AG08396 (cell line): Measurements from ENCODE around the gene TBC1D5.
"Not testable (repeated sequence)": the region's sequence is repeated elsewhere in the genome, so short reads cannot be mapped to it uniquely, and the experiment has no call there.

ENCODE experiments used
- DNase-seq: peaks from one replicate; pipeline ENCODE4 v3.0.0; 2012; ENCODE audit warnings: low spot score, mixed read lengths

The TBC1D5 gene

DNA sequence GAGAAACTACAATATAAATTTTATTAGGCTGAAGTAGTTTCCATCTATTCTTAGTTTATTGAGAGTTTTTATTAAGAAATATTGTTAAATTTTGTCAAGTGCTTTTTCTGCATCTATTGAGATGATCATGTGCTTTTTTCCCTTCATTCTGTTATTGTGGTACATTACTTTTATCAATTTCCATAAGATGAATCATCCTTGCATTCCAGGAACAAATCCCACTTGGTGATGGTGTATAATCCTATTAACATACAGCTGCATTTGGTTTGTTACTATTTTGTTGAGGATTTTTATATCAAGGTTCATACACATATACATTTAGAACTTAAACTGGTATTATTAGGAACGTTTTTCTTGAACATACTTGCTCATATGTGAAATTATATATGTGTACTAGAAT lies 199.8 kb downstream of the TBC1D5 start:
- no peak for DNase-seq

DNA sequence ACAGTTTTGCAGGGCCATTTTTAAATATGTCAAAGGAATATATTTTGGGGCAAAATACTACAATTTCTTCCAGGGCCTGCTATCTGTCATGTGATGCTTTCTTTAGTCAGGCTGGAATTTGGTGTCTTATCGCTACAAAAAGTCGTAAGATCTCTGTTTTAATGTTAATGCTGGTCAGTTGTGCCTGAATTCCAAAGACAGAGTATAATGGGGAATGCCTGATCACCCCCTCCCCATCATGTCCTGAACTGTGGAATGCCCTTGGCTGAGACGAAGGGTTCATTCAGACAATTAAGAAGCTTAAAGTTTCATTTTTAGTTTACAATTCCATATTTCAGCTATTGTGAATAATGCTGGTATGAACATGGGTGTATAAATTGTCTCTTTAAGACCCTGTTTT lies 203.0 kb downstream of the TBC1D5 start:
- DNase-seq, result no peak

DNA sequence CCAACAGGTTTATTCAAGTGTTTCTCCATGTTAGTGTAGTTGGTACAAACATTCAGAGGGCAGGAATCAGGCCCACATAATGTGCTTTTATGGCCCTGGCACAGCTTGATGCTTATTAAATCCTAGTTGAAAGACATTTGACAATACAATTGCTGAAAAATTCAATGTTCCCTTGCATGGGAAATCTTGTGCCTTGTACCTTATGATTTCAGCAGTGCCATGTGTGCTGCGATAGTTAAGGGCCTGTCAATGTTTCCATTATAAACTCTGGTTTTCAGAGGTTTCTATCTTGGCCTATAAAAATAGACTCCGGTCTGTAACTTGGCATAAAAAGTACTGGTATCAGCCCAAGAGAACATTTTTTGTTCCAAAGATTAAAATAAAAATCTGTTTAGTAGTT lies 207.2 kb downstream of the TBC1D5 start:
- DNase-seq, result no peak

DNA sequence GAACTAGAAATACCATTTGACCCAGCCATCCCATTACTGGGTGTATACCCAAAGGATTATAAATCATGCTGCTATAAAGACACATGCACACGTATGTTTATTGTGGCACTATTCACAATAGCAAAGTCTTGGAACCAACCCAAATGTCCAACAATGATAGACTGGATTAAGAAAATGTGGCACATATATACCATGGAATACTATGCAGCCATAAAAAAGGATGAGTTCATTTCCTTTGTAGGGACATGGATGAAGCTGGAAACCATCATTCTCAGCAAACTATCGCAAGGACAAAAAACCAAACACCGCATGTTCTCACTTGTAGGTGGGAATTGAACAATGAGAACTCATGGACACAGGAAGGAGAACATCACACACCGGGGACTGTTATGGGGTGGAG lies 210.0 kb downstream of the TBC1D5 start:
- not testable (repeated sequence) for DNase-seq

DNA sequence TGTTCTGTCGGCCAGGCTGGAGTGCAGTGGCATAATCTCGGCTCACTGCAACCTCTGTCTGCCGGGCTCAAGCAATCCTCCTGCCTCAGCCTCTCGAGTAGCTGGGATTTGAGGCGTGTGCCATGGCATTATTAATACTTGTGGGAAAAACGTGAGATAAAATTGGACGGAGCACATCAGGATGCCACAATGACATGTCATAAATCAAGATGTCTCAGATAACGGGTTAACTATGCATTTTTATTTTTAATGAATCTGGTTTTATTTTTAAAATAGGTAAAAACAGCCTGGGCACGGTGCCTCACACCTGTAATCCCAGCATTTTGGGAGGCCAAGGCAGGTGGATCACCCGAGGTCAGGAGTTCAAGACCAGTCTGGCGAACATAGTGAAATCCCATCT lies 212.8 kb downstream of the TBC1D5 start:
- no peak for DNase-seq

DNA sequence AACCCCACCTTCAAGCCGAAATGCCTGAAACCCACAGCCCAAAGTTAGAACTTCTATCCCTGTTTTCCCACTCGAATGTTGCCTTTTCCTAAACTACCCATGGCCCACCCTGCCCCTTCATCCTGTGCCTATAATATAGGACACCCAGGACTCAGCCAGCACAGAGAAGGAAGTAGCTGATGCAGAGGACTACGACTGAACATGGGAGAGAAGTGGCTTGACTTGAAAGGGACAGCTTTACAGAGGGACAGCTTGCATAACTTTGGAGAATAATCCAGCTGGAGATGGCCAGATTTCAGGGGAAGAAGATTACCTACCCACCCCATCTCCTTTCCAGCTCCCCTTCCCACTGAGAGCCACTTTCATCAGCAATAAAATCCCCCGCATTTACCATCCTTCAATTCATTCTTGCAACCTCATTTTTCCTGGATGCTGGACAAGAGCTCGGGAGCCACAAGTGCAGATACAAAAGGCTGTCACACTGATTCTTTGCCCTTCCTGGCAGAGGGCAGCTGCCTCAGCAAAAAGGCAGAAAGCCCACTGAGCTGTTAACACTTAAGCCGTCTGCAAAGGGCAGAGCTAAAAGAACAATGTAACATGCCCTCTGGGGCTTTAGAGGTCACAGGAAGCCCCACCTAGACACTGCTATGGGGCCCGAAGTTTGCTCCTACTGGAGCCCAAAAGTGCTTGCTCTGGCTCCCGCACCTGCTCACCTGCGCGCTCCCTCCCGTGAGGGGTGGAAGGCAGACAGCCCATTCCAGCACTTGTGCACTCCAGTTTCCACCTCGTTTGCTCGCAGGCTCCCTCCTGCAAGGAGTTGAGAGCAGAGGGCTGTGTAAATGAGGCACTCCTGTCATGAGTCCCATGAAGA lies 224.0 kb downstream of the TBC1D5 start:
- no peak for DNase-seq

DNA sequence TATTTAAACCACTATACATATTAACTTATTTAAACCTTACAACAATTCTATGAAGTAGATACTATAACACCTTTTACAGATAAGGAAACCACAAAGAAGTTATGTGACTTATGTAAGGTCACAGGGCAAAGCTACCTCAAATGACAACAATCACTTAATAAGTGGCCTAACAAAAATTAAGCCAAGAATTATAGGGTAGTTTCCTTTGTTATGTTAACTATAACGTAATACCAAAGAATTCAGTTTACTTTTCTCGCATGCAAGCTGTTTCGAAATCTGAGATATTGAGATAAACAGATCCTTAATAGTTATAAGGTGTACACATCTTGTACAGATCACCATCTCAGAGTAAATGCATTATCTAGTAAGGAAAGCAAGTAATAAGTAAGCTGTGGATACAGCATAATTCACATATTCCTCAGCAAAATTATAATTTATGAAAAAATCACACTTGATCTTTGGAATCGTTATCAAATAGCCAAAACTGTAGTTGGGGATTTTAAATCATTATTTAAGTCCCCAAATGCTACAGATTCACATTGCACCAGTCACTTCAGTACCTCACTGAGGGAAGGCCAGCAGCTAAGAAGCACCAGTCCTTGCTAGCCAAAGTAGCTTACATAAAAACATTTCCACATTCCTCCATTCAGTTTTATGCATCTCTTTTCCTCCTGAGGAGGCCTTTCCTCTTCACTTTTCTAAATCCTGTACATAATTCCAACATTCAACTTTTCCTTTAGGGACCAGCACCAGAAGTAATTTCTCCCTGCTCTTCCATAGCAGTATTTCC lies 226.8 kb downstream of the TBC1D5 start:
- DNase-seq, result no peak

DNA sequence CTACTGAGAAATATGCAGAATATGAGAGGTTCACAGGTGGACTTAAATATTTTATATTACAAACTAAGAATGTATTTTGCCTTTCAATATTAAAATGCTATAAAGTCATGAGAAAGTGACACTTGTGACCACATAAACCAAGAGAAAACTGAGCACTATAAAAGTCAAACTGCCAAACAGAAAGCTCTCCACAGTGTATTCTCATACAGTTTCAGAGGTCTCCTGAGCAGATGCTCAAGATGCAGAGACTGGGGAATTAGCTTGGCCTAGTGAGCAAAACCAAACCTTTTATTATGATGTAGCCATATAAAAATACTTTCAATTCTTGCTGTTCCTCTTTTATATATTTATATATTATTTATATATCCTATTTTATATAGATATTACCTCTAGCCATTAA lies 227.8 kb downstream of the TBC1D5 start:
- no peak for DNase-seq

DNA sequence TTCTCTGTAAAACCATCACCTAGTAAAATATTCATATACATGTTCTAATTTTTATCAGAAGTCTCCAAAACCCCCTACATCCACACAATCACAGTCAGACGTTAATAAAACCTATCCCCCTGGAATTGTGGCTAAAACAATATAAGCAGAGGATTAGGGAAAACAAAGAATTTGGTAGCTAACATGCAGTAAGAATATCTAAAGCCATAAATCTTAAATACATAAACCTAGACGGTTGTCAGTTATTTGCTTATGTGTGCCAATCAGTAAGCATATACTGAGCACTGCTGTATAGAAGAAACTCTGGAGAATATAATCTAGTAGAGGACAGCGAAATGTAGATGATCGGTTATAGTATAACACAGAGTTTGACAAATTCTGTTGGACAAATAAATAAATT lies 232.2 kb downstream of the TBC1D5 start:
- DNase-seq, result no peak

DNA sequence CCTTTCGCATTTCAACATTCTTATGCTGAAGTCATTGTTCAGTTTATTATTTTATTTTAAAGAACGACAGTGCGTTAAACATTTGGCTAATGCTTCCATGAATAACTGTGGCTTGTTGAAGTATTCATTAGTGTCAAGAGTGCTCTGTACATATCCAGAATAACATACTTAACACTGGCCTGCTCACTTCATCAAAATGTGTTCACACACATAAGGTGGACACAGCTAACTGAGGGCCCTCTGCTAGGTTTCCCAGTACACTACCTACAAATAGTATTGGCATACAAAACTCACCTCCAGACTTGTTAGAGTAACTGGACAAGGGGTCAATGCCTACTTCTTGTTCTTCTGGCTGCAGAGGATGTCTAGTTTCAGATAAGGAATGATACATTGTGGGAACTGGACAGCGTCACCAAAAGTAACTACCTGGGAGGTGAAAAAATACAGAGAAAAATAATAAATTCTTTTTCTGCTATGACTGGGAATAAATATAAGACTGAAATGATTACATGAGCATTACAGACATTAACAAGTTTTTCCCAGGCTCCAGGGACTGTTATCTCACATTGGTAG lies 234.2 kb downstream of the TBC1D5 start:
- no peak for DNase-seq

DNA sequence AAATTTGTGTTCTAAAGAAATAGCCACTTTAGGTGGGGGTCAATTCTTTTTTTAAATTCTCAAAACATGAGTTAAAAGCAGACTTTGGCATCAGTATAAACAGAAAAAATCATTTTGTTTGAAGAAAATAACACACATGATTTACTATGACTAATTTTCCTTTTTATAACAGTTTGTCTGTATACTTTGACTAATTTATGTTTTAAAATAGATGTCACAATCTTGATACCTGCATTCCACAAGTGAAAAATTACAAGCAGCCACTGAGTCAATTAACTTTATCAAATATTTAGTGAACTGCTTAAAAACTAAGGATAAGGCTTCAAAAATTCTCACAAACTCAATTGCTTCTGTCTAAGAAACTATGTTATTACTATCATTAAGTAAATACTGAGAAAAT lies 235.0 kb downstream of the TBC1D5 start:
- no peak for DNase-seq

DNA sequence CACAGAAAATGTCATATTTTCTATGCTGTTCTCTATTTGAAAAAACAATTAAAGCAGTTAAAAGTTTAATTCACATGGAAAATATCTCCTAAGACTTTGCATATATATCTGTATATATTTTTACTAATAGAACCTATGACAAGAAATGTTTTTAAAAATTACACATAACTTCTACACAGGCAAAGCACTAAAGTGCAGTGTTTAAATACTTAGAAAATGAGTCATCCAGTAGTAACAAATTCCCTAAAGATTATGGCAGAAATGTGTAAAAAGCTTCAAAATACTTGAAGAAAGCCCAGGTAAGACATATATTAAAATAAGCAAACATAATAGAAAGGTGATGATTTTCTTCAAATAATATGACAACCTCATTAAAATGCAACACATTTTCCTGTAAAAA lies 236.6 kb downstream of the TBC1D5 start:
- peak; percentile 5 for DNase-seq

DNA sequence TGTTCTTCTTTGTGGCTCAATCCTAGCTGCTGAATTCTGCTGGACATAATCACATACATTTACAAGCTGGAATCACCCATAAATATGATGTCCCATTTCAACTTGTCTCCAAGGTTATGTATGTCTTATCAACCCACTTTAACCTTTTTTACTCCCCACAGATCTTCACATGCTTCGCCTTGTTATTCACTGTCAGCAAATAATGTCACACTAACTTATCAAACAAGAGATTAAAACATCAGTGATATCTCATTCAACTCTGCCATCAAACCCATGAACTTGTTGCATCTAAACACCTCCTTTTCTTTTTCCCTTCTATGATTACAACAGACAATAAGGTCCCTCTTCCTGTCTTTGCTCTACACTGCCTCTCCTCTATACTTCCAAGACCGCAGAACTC lies 240.7 kb downstream of the TBC1D5 start:
- no peak for DNase-seq

DNA sequence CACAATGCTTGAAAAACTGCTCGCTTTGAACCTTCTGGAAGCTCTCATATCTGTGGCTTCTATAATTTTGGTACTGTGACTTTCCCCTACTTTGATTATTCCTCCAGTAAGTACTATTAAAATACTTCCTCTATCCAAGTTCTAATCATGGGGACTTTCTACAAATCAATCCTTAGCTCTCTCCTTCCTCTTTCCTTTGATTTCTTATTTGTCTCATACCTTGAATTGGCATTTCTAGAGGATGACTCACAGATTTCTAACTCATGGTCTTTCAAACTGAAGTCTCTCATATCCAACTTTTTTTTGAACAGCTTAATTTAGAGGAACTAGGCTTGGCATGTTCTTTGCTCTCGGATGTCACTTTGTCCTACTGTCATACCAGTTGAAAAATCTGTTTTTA lies 241.8 kb downstream of the TBC1D5 start:
- DNase-seq, result no peak

DNA sequence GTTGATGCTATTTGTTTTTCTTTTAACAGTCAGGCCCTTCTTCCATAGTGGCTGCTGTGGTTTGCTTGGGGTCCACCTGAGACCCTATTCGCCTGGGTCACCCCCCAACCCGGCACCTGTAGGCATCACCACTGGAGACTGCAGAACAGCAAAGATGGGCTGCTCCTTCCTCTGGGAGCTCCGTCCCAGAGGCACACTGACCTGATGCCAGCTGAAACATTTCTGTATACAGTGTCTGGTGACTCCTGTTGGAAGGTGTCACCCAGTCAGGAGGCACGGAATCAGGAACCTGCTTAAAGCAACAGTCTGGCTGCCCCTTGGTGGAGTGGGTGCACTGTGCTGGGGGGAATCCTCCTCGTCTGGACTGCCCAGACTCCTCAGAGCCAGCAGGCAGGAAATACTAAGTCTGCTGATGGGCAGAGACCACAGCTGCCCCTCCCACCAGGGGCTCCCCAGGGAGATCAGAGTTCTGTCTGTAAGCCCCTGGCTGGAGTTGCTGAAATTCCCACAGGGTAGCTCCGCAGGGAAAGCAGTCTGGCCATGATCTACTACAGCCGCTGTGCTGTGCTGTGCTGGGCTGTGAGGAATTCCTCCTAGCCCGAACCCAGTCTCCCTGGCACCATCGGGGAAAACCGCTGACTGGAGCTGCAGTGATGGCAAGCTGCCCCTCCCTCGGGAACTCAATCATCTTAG lies 248.2 kb downstream of the TBC1D5 start:
- DNase-seq, result no peak

DNA sequence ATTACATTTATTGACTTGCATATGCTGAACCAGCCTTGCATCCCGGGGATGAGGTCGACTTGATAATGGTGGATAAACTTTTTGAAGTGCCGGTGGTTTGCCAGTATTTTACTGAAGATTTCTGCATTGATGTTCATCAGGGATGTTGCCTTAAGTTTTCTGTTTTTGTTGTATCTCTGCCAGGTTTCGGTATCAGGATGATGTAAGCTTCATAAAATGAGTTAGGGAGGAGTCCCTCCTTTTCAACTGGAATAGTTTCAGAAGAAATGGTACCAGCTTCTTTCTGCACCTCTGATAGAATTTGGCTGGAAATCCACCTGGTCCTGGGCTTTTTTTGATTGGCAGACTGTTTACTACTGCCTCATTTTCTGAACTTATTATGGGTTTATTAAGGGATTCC lies 250.8 kb downstream of the TBC1D5 start:
- DNase-seq, result no peak

DNA sequence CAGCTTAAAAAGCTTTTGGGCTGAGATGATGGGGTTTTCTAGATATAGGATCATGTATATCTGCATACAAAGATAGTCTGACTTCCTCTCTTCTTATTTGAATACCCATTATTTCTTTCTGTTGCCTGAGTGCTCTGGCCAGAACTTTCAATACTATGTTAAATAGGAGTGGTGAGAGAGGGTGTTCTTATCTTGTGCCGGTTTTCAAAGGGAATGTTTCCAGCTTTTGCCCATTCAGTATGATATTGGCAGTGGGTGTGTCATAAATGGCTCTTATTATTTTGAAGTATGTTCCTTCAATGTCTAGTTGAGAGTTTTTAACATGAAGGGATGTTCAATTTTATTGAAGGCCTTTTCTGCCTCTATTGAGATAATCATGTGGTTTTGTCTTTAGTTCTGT lies 251.2 kb downstream of the TBC1D5 start:
- not testable (repeated sequence) for DNase-seq

DNA sequence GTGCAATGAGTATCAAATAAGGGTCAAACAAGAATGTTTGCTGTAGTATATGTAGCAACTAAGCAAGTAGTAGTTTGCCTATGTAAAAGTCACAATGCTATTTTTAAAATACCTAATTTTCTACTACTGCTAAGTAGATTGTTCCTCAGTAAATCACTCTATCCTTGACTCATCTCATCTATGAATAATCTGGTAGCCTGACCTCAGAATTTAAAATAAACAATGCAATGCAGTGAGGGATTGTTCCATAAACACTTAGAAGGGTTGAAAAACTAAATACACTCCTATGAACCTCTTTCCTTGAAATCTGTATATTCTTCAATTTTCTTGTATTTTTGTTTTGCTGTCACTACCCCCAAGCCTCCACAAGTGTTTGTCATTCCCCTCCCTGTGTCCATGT lies 253.3 kb downstream of the TBC1D5 start:
- peak; percentile 16 for DNase-seq

DNA sequence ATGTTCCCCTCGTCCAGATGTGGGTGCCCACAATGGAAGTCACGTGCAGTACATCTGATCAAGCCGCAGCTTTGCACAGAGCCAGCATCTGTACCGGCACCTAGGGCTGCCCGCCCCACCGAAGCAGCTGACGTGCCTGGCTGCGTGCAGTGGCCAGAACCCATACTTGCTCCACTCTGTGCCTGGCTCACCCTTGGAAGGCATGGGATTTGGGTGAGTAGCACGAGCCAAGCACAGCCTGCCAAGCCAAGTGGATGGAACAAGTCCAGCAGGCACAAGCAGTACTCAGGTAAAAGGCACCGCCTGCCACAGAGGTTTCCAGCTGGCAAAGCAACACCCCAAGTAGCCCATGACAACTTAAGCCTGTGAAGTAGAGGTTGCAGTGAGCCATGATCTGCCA lies 261.3 kb downstream of the TBC1D5 start:
- DNase-seq, result no peak

DNA sequence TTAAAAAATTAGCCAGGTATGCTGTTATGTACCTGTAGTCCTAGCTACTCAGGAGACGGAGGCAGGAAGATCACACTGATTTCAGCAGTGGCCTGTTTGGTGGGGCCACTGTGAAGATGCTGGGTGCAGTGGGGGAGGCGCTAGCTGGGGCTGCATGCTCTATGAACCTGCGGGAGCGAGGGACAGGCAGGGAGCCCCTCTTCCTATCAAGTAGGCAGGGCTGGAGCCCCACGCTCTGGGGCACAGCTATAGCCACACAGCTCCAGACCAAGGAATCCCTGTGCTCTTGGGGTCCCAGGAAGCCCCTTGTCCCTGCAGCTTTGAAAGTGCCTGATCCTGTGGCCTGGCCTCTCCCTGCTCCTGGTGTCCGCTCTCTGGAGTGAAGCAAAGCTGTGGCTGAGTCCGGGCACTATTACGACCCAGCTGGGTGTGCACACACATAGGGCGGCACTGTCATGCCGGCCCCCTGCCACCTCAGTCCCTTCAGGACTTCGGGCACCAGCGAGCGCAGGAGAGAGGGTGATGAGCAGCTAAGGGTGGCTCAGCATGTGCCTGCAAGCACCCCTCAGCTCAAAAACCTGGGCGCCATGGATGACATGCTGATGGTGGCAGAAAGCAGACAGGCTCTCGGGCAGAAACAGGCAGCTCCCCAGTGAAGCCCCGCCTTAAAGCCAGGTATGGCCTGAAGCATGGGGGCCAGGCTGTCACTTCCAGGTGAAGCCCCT lies 262.6 kb downstream of the TBC1D5 start:
- DNase-seq, result no peak

DNA sequence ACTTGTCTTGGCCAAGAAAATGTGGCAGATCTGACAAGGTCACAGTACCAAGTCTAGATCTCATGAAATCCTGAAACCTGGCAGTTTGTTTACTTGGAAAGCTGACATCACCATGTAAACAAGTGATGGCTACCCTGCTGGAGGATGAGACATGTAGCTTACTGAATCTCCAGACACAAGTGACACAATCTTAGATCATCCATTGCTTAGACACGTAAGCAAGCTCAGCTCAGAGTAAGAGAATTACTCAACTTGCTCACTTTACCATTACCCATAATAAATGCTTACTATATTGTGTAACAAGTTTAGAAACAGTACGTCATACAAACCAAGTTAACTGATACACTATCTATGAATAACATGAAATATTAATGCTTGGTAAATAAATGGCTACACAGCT lies 263.8 kb downstream of the TBC1D5 start:
- DNase-seq, result peak; percentile 29

DNA sequence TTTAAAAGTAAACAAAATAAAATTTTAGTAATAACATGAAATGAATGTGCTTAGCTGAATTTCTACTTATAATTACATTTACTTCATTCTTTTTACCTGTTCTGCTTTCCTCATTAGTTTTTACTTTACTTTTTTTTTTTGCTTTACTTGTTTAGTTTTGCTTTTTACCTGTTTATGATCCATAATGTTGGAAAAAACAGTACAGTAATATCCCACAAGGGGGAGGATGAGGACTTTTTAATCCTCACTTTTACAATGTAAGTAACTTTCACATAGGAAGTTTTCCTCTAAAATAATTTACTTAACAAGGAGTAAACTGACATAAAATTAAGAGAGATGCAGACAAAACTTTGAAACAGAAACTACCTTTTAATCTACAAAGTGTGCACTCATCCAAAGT lies 268.7 kb downstream of the TBC1D5 start:
- no peak for DNase-seq
